ENCODE results near the gene CAP2. TPM values are rescaled to one million over a fixed set of nuclear protein-coding genes. Genes with fewer than 3 reads are reported as not detected.
A peak's percentile ranks its signal among the peaks of the same experiment; 100 is the strongest.
"Not testable (repeated sequence)": the region's sequence is repeated elsewhere in the genome, so short reads cannot be mapped to it uniquely, and the experiment has no call there.

The CAP2 gene
- total RNA-seq, 1 donor from 2014 or later, result 55.3 TPM

- Mint-ChIP-seq H3K4me1 (ENCODE audit: low read depth, unreplicated experiment) (peaks cover 12% of the 10 kb centered on the region), H3K9me3 (ENCODE audit: unreplicated experiment) (no peaks in the 10 kb centered on the region), H3K36me3 (ENCODE audit: low read depth, unreplicated experiment) (peaks cover 26% of the 10 kb centered on the region), H3K4me3 (ENCODE audit: unreplicated experiment) (no peak overlapping the region), H3K27ac (ENCODE audit: unreplicated experiment) (no peak overlapping the region), H3K27me3 (ENCODE audit: low read depth, unreplicated experiment) (no peaks in the 10 kb centered on the region)
- peaks cover 12% of the 10 kb centered on the region for H3K4me1 ChIP-seq (ENCODE audit: insufficient read depth, low read length)
- H2AFZ ChIP-seq (ENCODE audit: low read depth, low read length), result no peak overlapping the region
- H3K4me3 ChIP-seq (ENCODE audit: insufficient read depth, low read depth, low read length), result no peak overlapping the region
- H4K20me1 ChIP-seq (ENCODE audit: insufficient read depth, low read length), result no peaks in the 10 kb centered on the region
- H3K9me3 ChIP-seq (ENCODE audit: insufficient read depth, low read depth, low read length), result no peaks in the 10 kb centered on the region
- no peak for DNase-seq (ENCODE audit: low read depth)
- peaks cover 11% of the 10 kb centered on the region for H3K36me3 ChIP-seq (ENCODE audit: insufficient read depth, low read length)
- no peak overlapping the region for H3K27ac ChIP-seq (ENCODE audit: low read depth, low read length)
- no peak overlapping the region for H3K4me2 ChIP-seq (ENCODE audit: low read length)
- FAIRE-seq, result no peak
- no peaks in the 10 kb centered on the region for H3K79me2 ChIP-seq (ENCODE audit: insufficient read depth, low read length)
- no peak for TF ChIP-seq CTCF (IDR thresholded peaks at IDR 0.05; ENCODE audit: insufficient read depth, low read depth, low read length)
- TF ChIP-seq EZH2 (IDR thresholded peaks at IDR 0.05; ENCODE audit: insufficient read depth, low read length), result no peak
- no peaks in the 10 kb centered on the region for H3K27me3 ChIP-seq (ENCODE audit: insufficient read depth, low read length)
- no peak overlapping the region for H3K9ac ChIP-seq (ENCODE audit: low read length)
These were observed 34.2 kb downstream of the CAP2 start for GRCh38 chr6:17427617-17428016.

- H3K4me1 ChIP-seq (ENCODE audit: insufficient read depth, low read length); H3K79me2 ChIP-seq (ENCODE audit: insufficient read depth, low read length); H3K27me3 Mint-ChIP-seq (ENCODE audit: low read depth, unreplicated experiment); H3K9me3 Mint-ChIP-seq (ENCODE audit: unreplicated experiment); H3K4me3 ChIP-seq (ENCODE audit: insufficient read depth, low read depth, low read length); H3K27me3 ChIP-seq (ENCODE audit: insufficient read depth, low read length); H3K9me3 ChIP-seq (ENCODE audit: insufficient read depth, low read depth, low read length); H4K20me1 ChIP-seq (ENCODE audit: insufficient read depth, low read length); H3K9ac ChIP-seq (ENCODE audit: low read length); H3K4me3 Mint-ChIP-seq (ENCODE audit: unreplicated experiment); H3K4me2 ChIP-seq (ENCODE audit: low read length); H2AFZ ChIP-seq (ENCODE audit: low read depth, low read length); H3K27ac Mint-ChIP-seq (ENCODE audit: unreplicated experiment); FAIRE-seq; DNase-seq (ENCODE audit: low read depth): not testable (repeated sequence)
- Histone ChIP-seq H3K27ac (ENCODE audit: low read depth, low read length) (peak overlapping the region; percentile 32), H3K36me3 (ENCODE audit: insufficient read depth, low read length) (peaks cover 17% of the 10 kb centered on the region)
- Mint-ChIP-seq H3K36me3 (ENCODE audit: low read depth, unreplicated experiment) (peaks cover 29% of the 10 kb centered on the region), H3K4me1 (ENCODE audit: low read depth, unreplicated experiment) (peaks cover 12% of the 10 kb centered on the region)
These were observed 35.3 kb downstream of the CAP2 start for GRCh38 chr6:17428595-17429120.

- no peaks in the 10 kb centered on the region for H3K27me3 Mint-ChIP-seq (ENCODE audit: low read depth, unreplicated experiment)
- no peak overlapping the region for H3K27ac Mint-ChIP-seq (ENCODE audit: unreplicated experiment)
- Histone ChIP-seq H3K79me2 (ENCODE audit: insufficient read depth, low read length) (no peaks in the 10 kb centered on the region), H3K4me3 (ENCODE audit: insufficient read depth, low read depth, low read length) (no peak overlapping the region), H4K20me1 (ENCODE audit: insufficient read depth, low read length) (peaks cover 3% of the 10 kb centered on the region), H3K27ac (ENCODE audit: low read depth, low read length) (peak overlapping the region; percentile 32), H3K9ac (ENCODE audit: low read length) (no peak overlapping the region), H3K4me1 (ENCODE audit: insufficient read depth, low read length) (peaks cover 9% of the 10 kb centered on the region), H3K27me3 (ENCODE audit: insufficient read depth, low read length) (no peaks in the 10 kb centered on the region), H3K4me2 (ENCODE audit: low read length) (no peak overlapping the region), H3K9me3 (ENCODE audit: insufficient read depth, low read depth, low read length) (no peaks in the 10 kb centered on the region), H3K36me3 (ENCODE audit: insufficient read depth, low read length) (peaks cover 15% of the 10 kb centered on the region), H2AFZ (ENCODE audit: low read depth, low read length) (no peak overlapping the region)
- no peak for TF ChIP-seq EZH2 (IDR thresholded peaks at IDR 0.05; ENCODE audit: insufficient read depth, low read length)
- no peak for TF ChIP-seq CTCF (IDR thresholded peaks at IDR 0.05; ENCODE audit: insufficient read depth, low read depth, low read length)
- peaks cover 30% of the 10 kb centered on the region for H3K36me3 Mint-ChIP-seq (ENCODE audit: low read depth, unreplicated experiment)
- DNase-seq (ENCODE audit: low read depth), result peak; percentile 57
- H3K4me3 Mint-ChIP-seq (ENCODE audit: unreplicated experiment), result no peak overlapping the region
- H3K9me3 Mint-ChIP-seq (ENCODE audit: unreplicated experiment), result no peaks in the 10 kb centered on the region
- no peak for FAIRE-seq
- peaks cover 12% of the 10 kb centered on the region for H3K4me1 Mint-ChIP-seq (ENCODE audit: low read depth, unreplicated experiment)
These were observed 36.1 kb downstream of the CAP2 start for GRCh38 chr6:17429383-17430061.
